ENCODE results near the gene TTLL11. TPM values are rescaled to one million over a fixed set of nuclear protein-coding genes. Genes with fewer than 3 reads are reported as not detected.

The TTLL11 gene
- total RNA-seq, 4 donors from 2014 or later = 7.2 to 12.1 (median 9.9) TPM

DNA sequence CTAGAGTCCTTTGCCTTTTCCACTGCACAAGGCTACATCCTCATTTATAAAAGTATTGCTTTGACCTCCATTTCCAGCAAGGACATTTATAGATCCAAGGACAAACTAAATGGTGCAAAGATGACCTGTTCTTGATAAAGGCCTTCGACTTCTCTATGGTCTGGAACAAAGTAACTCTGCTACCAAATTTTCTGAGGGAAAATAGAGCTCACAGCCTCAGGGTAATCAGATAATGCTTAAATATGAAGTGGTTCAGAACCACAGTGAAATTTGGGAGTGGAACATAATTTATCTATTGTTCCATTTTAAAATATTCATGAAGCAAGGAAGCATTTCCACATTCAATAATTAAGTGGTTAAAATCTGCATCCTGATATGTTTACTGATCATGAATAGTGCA is 137.5 kb downstream of the TTLL11 start:
- Histone ChIP-seq H3K36me3 (no peaks in the 10 kb centered on the region), H3K4me3 (no peak overlapping the region), H3K9me3 (no peaks in the 10 kb centered on the region), H3K4me1 (peaks cover 6% of the 10 kb centered on the region), H3K27me3 (no peaks in the 10 kb centered on the region), H3K27ac (no peak overlapping the region)
- 89% methylated on average over 1 of the region's 1 CpG for WGBS
- DNase-seq (ENCODE audit: low spot score in 2 of 2) = no peak
- TF ChIP-seq EP300 (IDR thresholded peaks at IDR 0.05) (no peak), POLR2AphosphoS5 (IDR thresholded peaks at IDR 0.05) (no peak), POLR2A (IDR thresholded peaks at IDR 0.05) (no peak)
- TF ChIP-seq, protein P1, sequence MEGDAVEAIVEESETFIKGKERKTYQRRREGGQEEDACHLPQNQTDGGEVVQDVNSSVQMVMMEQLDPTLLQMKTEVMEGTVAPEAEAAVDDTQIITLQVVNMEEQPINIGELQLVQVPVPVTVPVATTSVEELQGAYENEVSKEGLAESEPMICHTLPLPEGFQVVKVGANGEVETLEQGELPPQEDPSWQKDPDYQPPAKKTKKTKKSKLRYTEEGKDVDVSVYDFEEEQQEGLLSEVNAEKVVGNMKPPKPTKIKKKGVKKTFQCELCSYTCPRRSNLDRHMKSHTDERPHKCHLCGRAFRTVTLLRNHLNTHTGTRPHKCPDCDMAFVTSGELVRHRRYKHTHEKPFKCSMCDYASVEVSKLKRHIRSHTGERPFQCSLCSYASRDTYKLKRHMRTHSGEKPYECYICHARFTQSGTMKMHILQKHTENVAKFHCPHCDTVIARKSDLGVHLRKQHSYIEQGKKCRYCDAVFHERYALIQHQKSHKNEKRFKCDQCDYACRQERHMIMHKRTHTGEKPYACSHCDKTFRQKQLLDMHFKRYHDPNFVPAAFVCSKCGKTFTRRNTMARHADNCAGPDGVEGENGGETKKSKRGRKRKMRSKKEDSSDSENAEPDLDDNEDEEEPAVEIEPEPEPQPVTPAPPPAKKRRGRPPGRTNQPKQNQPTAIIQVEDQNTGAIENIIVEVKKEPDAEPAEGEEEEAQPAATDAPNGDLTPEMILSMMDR (IDR thresholded peaks at IDR 0.05) = no peak

DNA sequence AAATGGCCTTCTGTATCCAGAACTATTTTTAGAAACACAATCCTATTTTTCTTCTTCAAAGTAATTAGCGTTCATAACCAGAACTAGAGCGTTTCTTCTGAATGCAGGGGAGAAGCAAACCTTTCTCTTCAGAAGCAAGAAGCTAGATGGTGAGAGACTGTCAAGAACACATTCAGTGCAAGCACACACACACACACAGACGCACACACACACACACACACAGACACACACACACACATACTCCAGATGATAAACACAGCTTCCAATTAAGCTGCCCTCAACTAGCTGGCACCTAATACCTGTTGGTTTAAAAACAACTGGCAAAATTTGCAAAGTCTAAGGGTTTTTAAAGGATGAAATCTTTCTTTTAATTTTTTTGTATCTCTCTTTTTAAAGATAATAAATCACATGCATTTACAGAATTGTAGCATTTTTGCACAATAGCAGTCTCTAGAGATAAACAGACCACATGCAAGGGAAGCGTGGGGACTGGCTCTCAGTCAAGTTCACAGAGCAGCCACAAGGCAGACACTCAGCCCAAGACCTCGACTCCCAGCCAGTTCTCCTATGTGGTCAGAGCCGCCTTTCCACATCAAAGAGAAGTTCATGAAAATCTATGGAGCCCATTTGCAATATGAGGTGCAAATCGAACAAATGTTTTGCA is 138.5 kb downstream of the TTLL11 start:
- peak; percentile 68 to 86 for DNase-seq (ENCODE audit: low spot score in 2 of 2)
- no peak overlapping the region for H3K4me3 ChIP-seq
- H3K27me3 ChIP-seq = no peaks in the 10 kb centered on the region
- peaks cover 6% of the 10 kb centered on the region for H3K4me1 ChIP-seq
- WGBS = 53% methylated on average over 7 of the region's 7 CpGs
- TF ChIP-seq POLR2A (IDR thresholded peaks at IDR 0.05) = no peak
- TF ChIP-seq EP300 (IDR thresholded peaks at IDR 0.05) = no peak
- no peak for TF ChIP-seq POLR2AphosphoS5 (IDR thresholded peaks at IDR 0.05)
- TF ChIP-seq, protein P1 (IDR thresholded peaks at IDR 0.05) = no peak
- no peak overlapping the region for H3K27ac ChIP-seq
- no peaks in the 10 kb centered on the region for H3K9me3 ChIP-seq
- H3K36me3 ChIP-seq = no peaks in the 10 kb centered on the region

DNA sequence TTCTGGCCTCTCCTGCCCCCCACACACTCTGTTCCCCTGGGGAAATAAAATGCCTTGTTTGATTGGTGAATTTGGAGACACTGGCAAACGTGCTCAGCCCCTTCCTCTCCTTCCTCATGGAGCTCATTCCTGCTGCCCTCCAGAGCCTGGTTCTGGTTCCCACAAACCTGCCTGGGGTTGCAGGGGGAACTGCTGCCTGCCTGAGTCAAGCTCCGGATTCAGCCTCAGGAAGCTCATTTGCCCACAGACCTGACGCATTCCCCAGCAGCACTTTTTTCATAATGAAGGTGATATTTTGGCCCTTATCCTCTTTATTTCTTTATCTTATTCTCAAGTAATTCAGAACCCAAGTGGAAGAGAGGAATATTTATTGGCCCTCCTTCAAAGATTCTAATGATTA is 140.5 kb downstream of the TTLL11 start:
- DNase-seq (ENCODE audit: low spot score in 2 of 2) = no peak
- Histone ChIP-seq H3K27ac (no peak overlapping the region), H3K27me3 (no peaks in the 10 kb centered on the region), H3K36me3 (no peaks in the 10 kb centered on the region), H3K4me3 (no peak overlapping the region), H3K9me3 (no peaks in the 10 kb centered on the region), H3K4me1 (peaks cover 6% of the 10 kb centered on the region)
- TF ChIP-seq POLR2AphosphoS5 (IDR thresholded peaks at IDR 0.05) (no peak), EP300 (IDR thresholded peaks at IDR 0.05) (no peak), POLR2A (IDR thresholded peaks at IDR 0.05) (no peak)
- TF ChIP-seq, protein P1 (IDR thresholded peaks at IDR 0.05) = no peak
- 78% methylated on average over 3 of the region's 3 CpGs for WGBS

DNA sequence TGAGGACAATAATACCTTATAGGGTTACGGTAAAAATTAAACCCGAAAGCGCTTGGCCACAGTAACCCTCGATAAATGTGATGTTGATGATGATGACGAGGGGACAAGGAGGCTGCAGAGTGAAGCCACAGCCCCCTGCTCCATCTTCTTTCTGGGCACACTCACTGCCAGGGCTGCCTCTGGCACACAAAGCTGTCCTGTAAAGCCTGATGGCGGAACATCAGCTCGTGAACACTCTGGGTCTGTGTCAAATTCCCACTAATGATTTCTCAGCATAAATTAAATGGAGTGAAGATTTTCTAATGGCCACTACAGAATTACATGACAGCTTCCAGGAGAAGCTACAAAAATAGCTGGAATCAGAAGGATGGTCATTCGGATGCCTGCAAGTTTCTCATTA is 142.2 kb downstream of the TTLL11 start:
- WGBS = 92% methylated on average over 8 of the region's 8 CpGs
- TF ChIP-seq POLR2AphosphoS5 (IDR thresholded peaks at IDR 0.05) = no peak
- TF ChIP-seq EP300 (IDR thresholded peaks at IDR 0.05) = no peak
- no peak for TF ChIP-seq POLR2A (IDR thresholded peaks at IDR 0.05)
- TF ChIP-seq, protein P1 (IDR thresholded peaks at IDR 0.05) = no peak
- peaks cover 6% of the 10 kb centered on the region for H3K4me1 ChIP-seq

DNA sequence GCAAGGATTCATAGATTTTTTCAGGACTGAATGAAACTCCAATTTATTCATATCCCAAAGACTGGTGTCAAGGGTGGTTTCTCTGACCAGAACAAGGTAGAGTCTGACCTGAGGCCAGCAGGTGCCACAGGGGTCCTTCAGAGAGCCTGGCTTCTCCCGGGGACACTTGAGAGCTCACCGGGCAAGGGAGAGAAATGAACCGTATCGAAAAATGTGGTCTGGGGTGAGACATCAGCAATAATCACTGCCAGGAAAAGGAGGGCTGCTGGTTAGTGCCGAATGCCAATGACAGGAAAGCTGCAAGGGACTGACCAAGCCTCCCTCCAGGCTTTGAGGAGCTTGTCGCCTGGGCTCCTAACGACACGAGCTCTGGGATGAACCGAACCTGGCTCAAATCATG is 142.7 kb downstream of the TTLL11 start:
- H3K27ac ChIP-seq = no peak overlapping the region
- H3K4me3 ChIP-seq = no peak overlapping the region
- no peaks in the 10 kb centered on the region for H3K36me3 ChIP-seq
- no peaks in the 10 kb centered on the region for H3K27me3 ChIP-seq
- DNase-seq (ENCODE audit: low spot score in 2 of 2) = no peak
- no peaks in the 10 kb centered on the region for H3K9me3 ChIP-seq
- H3K4me1 ChIP-seq = peaks cover 6% of the 10 kb centered on the region
- whole genome bisulfite sequencing = 99% methylated on average over 9 of the region's 9 CpGs
- TF ChIP-seq POLR2A (IDR thresholded peaks at IDR 0.05) (no peak), POLR2AphosphoS5 (IDR thresholded peaks at IDR 0.05) (no peak), EP300 (IDR thresholded peaks at IDR 0.05) (no peak)
- TF ChIP-seq, protein P1 (IDR thresholded peaks at IDR 0.05) = no peak

More for the DNA sequence above, 142.2 kb downstream of the TTLL11 start:
- Histone ChIP-seq H3K9me3 (no peaks in the 10 kb centered on the region), H3K4me3 (no peak overlapping the region), H3K36me3 (no peaks in the 10 kb centered on the region), H3K27me3 (no peaks in the 10 kb centered on the region), H3K27ac (no peak overlapping the region)
- no peak for DNase-seq (ENCODE audit: low spot score in 2 of 2)

Data from suprapubic skin (tissue), 4 donors.